ENCODE results near the gene COL25A1. TPM values are rescaled to one million over a fixed set of nuclear protein-coding genes. Genes with fewer than 3 reads are reported as not detected.
"Not testable (repeated sequence)": the region's sequence is repeated elsewhere in the genome, so short reads cannot be mapped to it uniquely, and the experiment has no call there.

Gene COL25A1
- total RNA-seq, 1 experiment from 2014 or later: not detected

- no peak for DNase-seq (ENCODE audit: low spot score)
- in situ Hi-C loops (cut with HindIII; ENCODE audit: low sequenced_read_pairs): no loop called here
Measured at GRCh38 chr4:109033993-109034392, 268.5 kb downstream of the COL25A1 start.

- in situ Hi-C loops (cut with HindIII; ENCODE audit: low sequenced_read_pairs): no loop called here
- DNase-seq (ENCODE audit: low spot score): no peak
Measured at GRCh38 chr4:109032671-109033070, 269.8 kb downstream of the COL25A1 start.

- in situ Hi-C loops (cut with HindIII; ENCODE audit: low sequenced_read_pairs): no loop called here
- no peak for DNase-seq (ENCODE audit: low spot score)
Measured at GRCh38 chr4:109029987-109030386, 272.5 kb downstream of the COL25A1 start.

GRCh38 chr4:109027016-109027500 is 275.4 kb downstream of the COL25A1 start:
- in situ Hi-C loops (cut with HindIII; ENCODE audit: low sequenced_read_pairs): no loop called here
- DNase-seq (ENCODE audit: low spot score): no peak

GRCh38 chr4:109026588-109026987 is 275.9 kb downstream of the COL25A1 start:
- in situ Hi-C loops (cut with HindIII; ENCODE audit: low sequenced_read_pairs): no loop called here
- DNase-seq (ENCODE audit: low spot score): no peak

- in situ Hi-C loops (cut with HindIII; ENCODE audit: low sequenced_read_pairs): no loop called here
Measured at GRCh38 chr4:109025471-109026076, 276.9 kb downstream of the COL25A1 start.

GRCh38 chr4:109022961-109023360 is 279.5 kb downstream of the COL25A1 start:
- in situ Hi-C loops (cut with HindIII; ENCODE audit: low sequenced_read_pairs): no loop called here
- DNase-seq (ENCODE audit: low spot score): no peak

More at GRCh38 chr4:109025471-109026076, 276.9 kb downstream of the COL25A1 start:
- DNase-seq (ENCODE audit: low spot score): no peak

- in situ Hi-C loops (cut with HindIII; ENCODE audit: low sequenced_read_pairs); DNase-seq (ENCODE audit: low spot score): not testable (repeated sequence)
Measured at GRCh38 chr4:109021630-109022029, 280.8 kb downstream of the COL25A1 start.

- in situ Hi-C loops (cut with HindIII; ENCODE audit: low sequenced_read_pairs): no loop called here
- no peak for DNase-seq (ENCODE audit: low spot score)
Measured at GRCh38 chr4:109020861-109021260, 281.6 kb downstream of the COL25A1 start.

- in situ Hi-C loops (cut with HindIII; ENCODE audit: low sequenced_read_pairs): no loop called here
- DNase-seq (ENCODE audit: low spot score): no peak
Measured at GRCh38 chr4:109016200-109016599, 286.3 kb downstream of the COL25A1 start.

- DNase-seq (ENCODE audit: low spot score): no peak
- in situ Hi-C loops (cut with HindIII; ENCODE audit: low sequenced_read_pairs): no loop called here
Measured at GRCh38 chr4:109015413-109015810, 287.0 kb downstream of the COL25A1 start.

GRCh38 chr4:109014593-109015412 is 287.7 kb downstream of the COL25A1 start:
- in situ Hi-C loops (cut with HindIII; ENCODE audit: low sequenced_read_pairs): no loop called here
- no peak for DNase-seq (ENCODE audit: low spot score)

GRCh38 chr4:109012286-109012880 is 290.1 kb downstream of the COL25A1 start:
- in situ Hi-C loops (cut with HindIII; ENCODE audit: low sequenced_read_pairs): no loop called here
- DNase-seq (ENCODE audit: low spot score): no peak

- no peak for DNase-seq (ENCODE audit: low spot score)
Measured at GRCh38 chr4:109011241-109012026, 291.0 kb downstream of the COL25A1 start.

GRCh38 chr4:109010521-109010920 is 291.9 kb downstream of the COL25A1 start:
- in situ Hi-C loops (cut with HindIII; ENCODE audit: low sequenced_read_pairs): no loop called here

More at GRCh38 chr4:109011241-109012026, 291.0 kb downstream of the COL25A1 start:
- in situ Hi-C loops (cut with HindIII; ENCODE audit: low sequenced_read_pairs): no loop called here

GRCh38 chr4:109009909-109010308 is 292.5 kb downstream of the COL25A1 start:
- DNase-seq (ENCODE audit: low spot score): no peak
- in situ Hi-C loops (cut with HindIII; ENCODE audit: low sequenced_read_pairs): no loop called here

More at GRCh38 chr4:109010521-109010920, 291.9 kb downstream of the COL25A1 start:
- no peak for DNase-seq (ENCODE audit: low spot score)

GRCh38 chr4:109007976-109008375 is 294.5 kb downstream of the COL25A1 start:
- no peak for DNase-seq (ENCODE audit: low spot score)
- in situ Hi-C loops (cut with HindIII; ENCODE audit: low sequenced_read_pairs): no loop called here

GRCh38 chr4:109005523-109005922 is 296.9 kb downstream of the COL25A1 start:
- in situ Hi-C loops (cut with HindIII; ENCODE audit: low sequenced_read_pairs): no loop called here
- DNase-seq (ENCODE audit: low spot score): no peak

GRCh38 chr4:109004418-109004817 is 298.0 kb downstream of the COL25A1 start:
- in situ Hi-C loops (cut with HindIII; ENCODE audit: low sequenced_read_pairs): no loop called here
- no peak for DNase-seq (ENCODE audit: low spot score)

All from G401 (cell line).